ENCODE data around the gene MYOCD. TPM values are rescaled to one million over a fixed set of nuclear protein-coding genes. Genes with fewer than 3 reads are reported as not detected.

Gene MYOCD
- total and polyA plus RNA-seq, 2 experiments from 2014 or later: 2.2 to 8.4 TPM

GRCh38 chr17:12627177-12627629 lies 38.5 kb upstream of the MYOCD start:
- Histone ChIP-seq H3K4me2 (no peak overlapping the region), H3K4me1 (ENCODE audit: insufficient read depth) (peaks cover 10% of the 10 kb centered on the region)
- TF ChIP-seq EZH2 (IDR thresholded peaks at IDR 0.05; ENCODE audit: borderline replicate concordance) (no peak), EZH2phosphoT487 (IDR thresholded peaks at IDR 0.05; ENCODE audit: low read depth, severe bottlenecking, unreplicated experiment) (no peak), CTCF (IDR thresholded peaks at IDR 0.05; ENCODE audit: poor library complexity) (no peak)

GRCh38 chr17:12627781-12628451 lies 37.8 kb upstream of the MYOCD start:
- no peaks in the 10 kb centered on the region for H3K9me2 ChIP-seq (replicated peaks; ENCODE audit: insufficient read depth)
- H3K27me3 ChIP-seq: no peaks in the 10 kb centered on the region
- H3K4me2 ChIP-seq: no peak overlapping the region
- no peaks in the 10 kb centered on the region for H4K20me1 ChIP-seq (ENCODE audit: insufficient read depth, poor library complexity, severe bottlenecking)
- 79% methylated on average over 5 of the region's 5 CpGs for WGBS (ENCODE audit: low lambda C conversion rate, missing lambda C conversion rate)
- peak overlapping the region; percentile 15 for H3K27ac ChIP-seq
- peaks cover 10% of the 10 kb centered on the region for H3K4me1 ChIP-seq (ENCODE audit: insufficient read depth)
- no peaks in the 10 kb centered on the region for H3K36me3 ChIP-seq (replicated peaks; ENCODE audit: insufficient read depth, low read depth)
- H3K9me3 ChIP-seq (ENCODE audit: low read depth): no peaks in the 10 kb centered on the region
- H3K4me3 ChIP-seq: no peak overlapping the region
- H3K79me2 ChIP-seq: no peaks in the 10 kb centered on the region
- peak; percentile 33 for DNase-seq (ENCODE audit: low spot score)
- no peak overlapping the region for H2AFZ ChIP-seq
- TF ChIP-seq EZH2 (IDR thresholded peaks at IDR 0.05; ENCODE audit: borderline replicate concordance) (no peak), CTCF (IDR thresholded peaks at IDR 0.05; ENCODE audit: poor library complexity) (no peak), EZH2phosphoT487 (IDR thresholded peaks at IDR 0.05; ENCODE audit: low read depth, severe bottlenecking, unreplicated experiment) (no peak)

More at GRCh38 chr17:12627177-12627629, 38.5 kb upstream of the MYOCD start:
- Histone ChIP-seq H3K9me2 (replicated peaks; ENCODE audit: insufficient read depth) (no peaks in the 10 kb centered on the region), H3K36me3 (replicated peaks; ENCODE audit: insufficient read depth, low read depth) (no peaks in the 10 kb centered on the region), H3K79me2 (no peaks in the 10 kb centered on the region), H3K4me3 (no peak overlapping the region), H3K27me3 (no peaks in the 10 kb centered on the region), H3K27ac (peak overlapping the region; percentile 15), H3K9me3 (ENCODE audit: low read depth) (no peaks in the 10 kb centered on the region), H2AFZ (no peak overlapping the region), H4K20me1 (ENCODE audit: insufficient read depth, poor library complexity, severe bottlenecking) (no peaks in the 10 kb centered on the region)
- WGBS (ENCODE audit: low lambda C conversion rate, missing lambda C conversion rate): 58% methylated on average over 8 of the region's 8 CpGs
- peak; percentile 77 for DNase-seq (ENCODE audit: low spot score)

GRCh38 chr17:12631076-12631475 lies 34.6 kb upstream of the MYOCD start:
- H3K4me1 ChIP-seq (ENCODE audit: insufficient read depth): peaks cover 10% of the 10 kb centered on the region
- H3K79me2 ChIP-seq: no peaks in the 10 kb centered on the region
- no peak overlapping the region for H2AFZ ChIP-seq
- WGBS (ENCODE audit: low lambda C conversion rate, missing lambda C conversion rate): 84% methylated on average over 6 of the region's 6 CpGs
- H3K27me3 ChIP-seq: no peaks in the 10 kb centered on the region
- no peak overlapping the region for H3K27ac ChIP-seq
- DNase-seq (ENCODE audit: low spot score): no peak
- H3K9me2 ChIP-seq (replicated peaks; ENCODE audit: insufficient read depth): no peaks in the 10 kb centered on the region
- H3K36me3 ChIP-seq (replicated peaks; ENCODE audit: insufficient read depth, low read depth): no peaks in the 10 kb centered on the region
- H3K4me2 ChIP-seq: no peak overlapping the region
- no peaks in the 10 kb centered on the region for H4K20me1 ChIP-seq (ENCODE audit: insufficient read depth, poor library complexity, severe bottlenecking)
- no peaks in the 10 kb centered on the region for H3K9me3 ChIP-seq (ENCODE audit: low read depth)
- TF ChIP-seq EZH2phosphoT487 (IDR thresholded peaks at IDR 0.05; ENCODE audit: low read depth, severe bottlenecking, unreplicated experiment) (no peak), EZH2 (IDR thresholded peaks at IDR 0.05; ENCODE audit: borderline replicate concordance) (no peak), CTCF (IDR thresholded peaks at IDR 0.05; ENCODE audit: poor library complexity) (no peak)
- H3K4me3 ChIP-seq: no peak overlapping the region
